GM10248 (cell line): Measurements from ENCODE around the gene MPZ.

Experiments
- CTCF ChIA-PET: fragments of 300-600 bp; sonication (Branson Sonifier 250); formaldehyde crosslinking; extraction: SDS; loops from one replicate; lab custom pipeline; 2021; ENCODE audit warnings: antibody characterized with exemption; lab: Yijun Ruan, JAX
- POLR2A ChIA-PET: fragments of 350-650 bp; sonication (Branson Sonifier 250); formaldehyde crosslinking; extraction: SDS; loops from one replicate; lab custom pipeline; 2020; ENCODE audit warnings: antibody characterized with exemption; lab: Yijun Ruan, JAX
- DNase-seq: peaks from one replicate; pipeline ENCODE4 v3.0.0; 2012; ENCODE audit errors: extremely low spot score
- TF ChIP-seq, protein P1 (sequence below): IDR thresholded peaks from 2 replicates; pipeline ENCODE4 v1.5.1; 2012; ENCODE audit warnings: mild to moderate bottlenecking, low read depth; ENCODE audit errors: extremely low read depth, missing control alignments, control extremely low read depth

Gene MPZ

GRCh38 chr1:161287482-161288054, 22.2 kb downstream of the MPZ start:
- ChIA-PET POLR2A (no interaction called here), CTCF (interaction anchor here (0.9 to 1.7 kb wide), 5 partner anchors 46 to 79 kb away, joined by 3 to 7 read pairs (median 5); partner anchors contain the start of gene TOMM40L)
- no peak for DNase-seq
- TF ChIP-seq, protein P1, sequence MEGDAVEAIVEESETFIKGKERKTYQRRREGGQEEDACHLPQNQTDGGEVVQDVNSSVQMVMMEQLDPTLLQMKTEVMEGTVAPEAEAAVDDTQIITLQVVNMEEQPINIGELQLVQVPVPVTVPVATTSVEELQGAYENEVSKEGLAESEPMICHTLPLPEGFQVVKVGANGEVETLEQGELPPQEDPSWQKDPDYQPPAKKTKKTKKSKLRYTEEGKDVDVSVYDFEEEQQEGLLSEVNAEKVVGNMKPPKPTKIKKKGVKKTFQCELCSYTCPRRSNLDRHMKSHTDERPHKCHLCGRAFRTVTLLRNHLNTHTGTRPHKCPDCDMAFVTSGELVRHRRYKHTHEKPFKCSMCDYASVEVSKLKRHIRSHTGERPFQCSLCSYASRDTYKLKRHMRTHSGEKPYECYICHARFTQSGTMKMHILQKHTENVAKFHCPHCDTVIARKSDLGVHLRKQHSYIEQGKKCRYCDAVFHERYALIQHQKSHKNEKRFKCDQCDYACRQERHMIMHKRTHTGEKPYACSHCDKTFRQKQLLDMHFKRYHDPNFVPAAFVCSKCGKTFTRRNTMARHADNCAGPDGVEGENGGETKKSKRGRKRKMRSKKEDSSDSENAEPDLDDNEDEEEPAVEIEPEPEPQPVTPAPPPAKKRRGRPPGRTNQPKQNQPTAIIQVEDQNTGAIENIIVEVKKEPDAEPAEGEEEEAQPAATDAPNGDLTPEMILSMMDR: no peak

DNA sequence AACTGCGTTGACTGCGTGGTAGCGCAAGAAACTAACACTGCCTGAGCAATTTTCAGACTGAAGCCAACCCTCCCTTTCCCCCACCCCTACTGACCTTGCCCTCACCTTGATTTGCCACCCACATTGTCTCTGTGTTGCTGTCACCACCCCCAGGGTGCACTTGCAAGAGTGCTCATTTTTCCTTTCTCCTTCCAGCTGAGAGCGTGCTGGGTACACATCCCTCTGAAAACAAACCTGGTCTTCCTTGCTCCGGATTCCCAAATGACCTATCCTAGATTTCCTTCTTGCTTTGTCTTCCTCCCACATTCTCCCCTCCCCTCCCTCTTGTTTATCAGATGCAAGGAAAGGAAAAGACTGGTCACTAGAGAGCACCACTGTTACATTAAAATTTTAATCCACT, 24.2 kb downstream of the MPZ start:
- CTCF ChIA-PET: interaction anchor here (1.4 to 1.8 kb wide), 2 partner anchors 10 to 27 kb away, joined by 3 to 5 read pairs; partner anchors contain the start of gene PCP4L1
- POLR2A ChIA-PET: no interaction called here
- TF ChIP-seq, protein P1: no peak
- DNase-seq: no peak

DNA sequence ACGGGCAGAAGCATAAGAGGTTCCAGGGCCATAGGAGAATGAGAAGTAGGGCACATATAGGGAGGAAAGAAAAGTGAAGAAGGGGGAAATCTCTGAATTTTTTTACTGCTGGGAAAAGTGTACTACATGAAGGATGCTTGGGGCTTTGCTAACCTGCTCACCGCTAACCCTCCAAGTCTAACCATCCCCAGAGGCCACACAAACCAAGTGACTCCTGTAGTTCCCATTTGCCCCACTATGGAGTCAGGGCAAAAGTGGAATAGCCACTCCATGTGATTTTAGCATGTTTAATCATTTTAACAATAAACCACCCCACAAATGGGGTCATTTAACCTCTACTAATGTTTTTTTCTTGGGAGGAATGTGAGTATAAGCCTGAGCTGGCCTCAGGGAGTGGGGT, 24.7 kb downstream of the MPZ start:
- TF ChIP-seq, protein P1: no peak
- CTCF ChIA-PET: interaction anchor here (1.0 to 1.8 kb wide), 3 partner anchors 10 to 60 kb away, joined by 3 to 5 read pairs (median 3); partner anchors contain the start of gene TOMM40L
- no peak for DNase-seq
- POLR2A ChIA-PET: no interaction called here

DNA sequence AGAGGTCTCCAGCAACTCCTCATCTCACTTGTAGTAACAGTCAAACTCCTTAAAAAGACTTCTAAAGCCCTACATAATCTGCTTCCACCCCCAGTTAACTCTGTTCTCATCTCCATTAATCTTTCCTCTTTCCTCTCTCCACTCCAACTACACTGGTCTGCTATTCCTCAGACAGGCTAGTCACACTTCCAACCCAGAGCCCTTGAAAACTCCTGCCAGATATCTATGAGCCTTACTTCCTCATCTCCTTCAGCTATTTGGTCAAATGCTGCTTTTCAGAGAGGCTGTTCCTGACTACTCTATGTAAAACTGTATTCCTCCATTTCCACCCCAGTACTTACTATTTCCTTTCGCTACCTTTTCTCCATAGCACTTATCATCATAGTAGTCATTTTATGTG, 26.8 kb downstream of the MPZ start:
- TF ChIP-seq, protein P1: no peak
- DNase-seq: no peak
- POLR2A ChIA-PET: no interaction called here
- CTCF ChIA-PET: interaction anchor here (0.7 to 2.2 kb wide), 5 partner anchors 9 to 55 kb away, joined by 3 to 27 read pairs (median 4); no protein-coding TSS in a partner anchor

- DNase-seq: no peak
- ChIA-PET CTCF (interaction anchor here (1.2 to 3.1 kb wide), 3 partner anchors 16 to 19 kb away, joined by 3 to 18 read pairs (median 4); no protein-coding TSS in a partner anchor), POLR2A (no interaction called here)
- TF ChIP-seq, protein P1: no peak
Observed at GRCh38 chr1:161274874-161275273, 34.9 kb downstream of the MPZ start.

DNA sequence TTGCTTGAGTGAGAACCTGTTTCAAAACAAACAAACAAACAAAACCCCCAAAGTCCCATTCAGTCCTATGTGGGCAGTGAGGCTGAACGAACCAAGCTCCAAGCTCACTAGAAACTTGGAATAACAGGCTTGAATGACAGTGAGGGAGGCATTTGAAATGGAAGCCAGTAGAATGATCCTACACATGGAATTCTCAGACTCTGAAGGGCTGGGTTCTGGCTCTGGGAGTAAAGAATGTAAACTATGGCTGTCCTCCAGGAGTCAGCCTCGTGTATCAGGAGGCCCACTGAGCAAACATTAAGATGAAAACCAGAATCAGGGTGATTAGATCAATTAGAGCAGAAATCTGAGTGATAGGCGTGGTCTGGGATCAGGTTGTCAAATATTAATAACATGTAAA, 36.4 kb downstream of the MPZ start:
- ChIA-PET CTCF (interaction anchor here (0.9 to 3.1 kb wide), 3 partner anchors 18 to 46 kb away, joined by 3 to 18 read pairs (median 3); no protein-coding TSS in a partner anchor), POLR2A (no interaction called here)

More for the DNA sequence above, 36.4 kb downstream of the MPZ start:
- no peak for DNase-seq
- TF ChIP-seq, protein P1: no peak
